HepG2 (cell line): ENCODE data around the gene RNASE8. TPM values are rescaled to one million over a fixed set of nuclear protein-coding genes. Genes with fewer than 3 reads are reported as not detected.

Source experiments
- ATAD3A ChIP-seq: sonication (generic); formaldehyde crosslinking; IDR thresholded peaks from 2 replicates; pipeline ENCODE4 v1.4.0; 2020; ENCODE audit warnings: missing genetic modification reagents
- CCAR2 ChIP-seq: fragments of 200-400 bp; formaldehyde crosslinking; optimal IDR thresholded peaks from 2 replicates; pipeline ENCODE3; 2018; ENCODE audit warnings: low read depth, mild to moderate bottlenecking, low read length, moderate library complexity
- EZH2 ChIP-seq: conservative IDR thresholded peaks from 2 replicates; pipeline ENCODE4 v1.6.1; 2012; ENCODE audit warnings: mild to moderate bottlenecking, low read depth, low read length, moderate library complexity
- FOXJ3 ChIP-seq: sonication (generic); formaldehyde crosslinking; IDR thresholded peaks from 2 replicates; pipeline ENCODE4 v1.4.0; 2020; ENCODE audit warnings: missing genetic modification reagents, mild to moderate bottlenecking, borderline replicate concordance
- GABPB1 ChIP-seq: IDR thresholded peaks from 2 replicates; pipeline ENCODE4 v1.6.1; 2016; ENCODE audit warnings: mild to moderate bottlenecking, missing genetic modification reagents, moderate library complexity, missing compliant biosample characterization
- GPN1 ChIP-seq: sonication (generic); formaldehyde crosslinking; IDR thresholded peaks from 2 replicates; pipeline ENCODE4 v1.5.1; 2020; ENCODE audit warnings: missing genetic modification reagents, borderline replicate concordance
- SP4 ChIP-seq: sonication (generic); formaldehyde crosslinking; IDR thresholded peaks from 2 replicates; pipeline ENCODE4 v1.8.1; 2023; ENCODE audit warnings: mild to moderate bottlenecking, missing genetic modification reagents
- ZBTB3 ChIP-seq: sonication (generic); formaldehyde crosslinking; IDR thresholded peaks from 2 replicates; pipeline ENCODE4 v1.4.0; 2020; ENCODE audit warnings: low read depth, mild to moderate bottlenecking, moderate library complexity, missing genetic modification reagents, borderline replicate concordance
- ZFP62 ChIP-seq: sonication (generic); formaldehyde crosslinking; IDR thresholded peaks from 2 replicates; pipeline ENCODE4 v1.4.0; 2020; ENCODE audit warnings: missing genetic modification reagents
- ZNF577 ChIP-seq: sonication (generic); formaldehyde crosslinking; IDR thresholded peaks from 2 replicates; pipeline ENCODE4 v1.4.0; 2020; ENCODE audit warnings: mild to moderate bottlenecking, low read depth, missing genetic modification reagents, borderline replicate concordance
- ZNF644 ChIP-seq: IDR thresholded peaks from 2 replicates; pipeline ENCODE4 v1.6.1; 2016; ENCODE audit warnings: low read depth
- polyA plus RNA-seq, 8 experiments: library from polyadenylated mRNA; depleted of rRNA in 3 of 8; stranded (reverse) in 7 of 8; unstranded in 1 of 8; fragments of >200 nt; fragmentation: Illumina TruSeq in 4 of 8; extraction: Trizol in 4 of 8; gene quantifications; 2 replicates each; pipeline versions ENCODE4 v1.2.1 to v1.2.3, GENCODE V29; 2011 to 2016; ENCODE audit warnings: low read depth in 4 of 8, missing spikeins in 1 of 8, mixed read lengths in 1 of 8; ENCODE audit not compliant: insufficient read depth in 1 of 8
- total RNA-seq, 5 experiments: library from RNA; depleted of rRNA; stranded (reverse); fragments of >200 nt; fragmentation: Illumina TruSeq; extraction: Trizol; gene quantifications; 2 replicates each; pipeline ENCODE4 v1.2.3, GENCODE V29; 2016; ENCODE audit warnings: low read depth in 1 of 5
- TF ChIP-seq, protein P1 (sequence below): sonication (generic); formaldehyde crosslinking; IDR thresholded peaks from 2 replicates; pipeline ENCODE4 v1.8.1; 2022; ENCODE audit warnings: low read depth, mild to moderate bottlenecking, missing genetic modification reagents
- TF ChIP-seq, protein P2 (sequence below): sonication (generic); formaldehyde crosslinking; IDR thresholded peaks from 2 replicates; pipeline ENCODE4 v1.5.1; 2020; ENCODE audit warnings: mild to moderate bottlenecking, missing genetic modification reagents
- TF ChIP-seq, protein P3 (sequence below): sonication (generic); formaldehyde crosslinking; IDR thresholded peaks from 2 replicates; pipeline ENCODE4 v1.8.0; 2022; ENCODE audit warnings: mild to moderate bottlenecking, missing genetic modification reagents, moderate library complexity
- TF ChIP-seq, protein P4 (sequence below): sonication (generic); formaldehyde crosslinking; IDR thresholded peaks from 2 replicates; pipeline ENCODE4 v1.4.0; 2020; ENCODE audit warnings: missing genetic modification reagents
- TF ChIP-seq, protein P5 (sequence below): sonication (generic); formaldehyde crosslinking; IDR thresholded peaks from 2 replicates; pipeline ENCODE4 v1.5.1; 2020; ENCODE audit warnings: missing genetic modification reagents, mild to moderate bottlenecking, borderline replicate concordance

Gene RNASE8
- total and polyA plus RNA-seq, 2 of the 13 experiments (the other 11 are each of a cell fraction or from before 2014, with no cell fraction given), result not detected

DNA sequence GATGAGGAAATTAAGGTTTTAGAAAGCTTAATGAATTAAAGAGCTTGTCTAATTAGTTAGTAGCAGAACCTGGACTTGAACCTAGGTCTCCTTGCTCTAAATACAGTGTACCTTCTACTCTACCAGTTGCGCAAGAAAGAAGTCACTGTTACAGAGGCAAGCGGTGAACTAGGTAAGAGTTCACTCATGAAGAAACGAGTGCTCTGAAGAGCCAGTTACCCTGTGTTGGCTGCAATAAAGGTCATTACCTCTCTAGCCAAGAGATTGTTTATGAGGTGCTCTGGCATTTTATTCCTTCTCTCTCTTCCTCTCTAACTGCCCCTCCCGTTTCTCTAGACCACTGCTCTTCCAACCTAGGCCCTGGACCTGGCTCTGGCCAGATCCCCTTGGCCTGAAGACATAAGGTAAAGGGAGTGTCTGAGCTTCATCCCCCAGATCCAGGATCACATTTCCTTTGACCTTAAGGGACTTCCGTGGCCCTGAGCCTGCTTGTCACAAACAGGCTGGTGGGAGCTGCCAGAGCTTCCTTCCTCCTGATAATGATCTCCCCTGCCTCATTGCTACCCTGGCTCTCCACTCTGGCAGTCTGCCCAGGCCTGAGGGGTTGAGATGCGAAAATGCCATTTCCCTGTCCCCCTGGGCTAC lies 13.5 kb upstream of the RNASE8 start (continued):
- TF ChIP-seq, protein P1, sequence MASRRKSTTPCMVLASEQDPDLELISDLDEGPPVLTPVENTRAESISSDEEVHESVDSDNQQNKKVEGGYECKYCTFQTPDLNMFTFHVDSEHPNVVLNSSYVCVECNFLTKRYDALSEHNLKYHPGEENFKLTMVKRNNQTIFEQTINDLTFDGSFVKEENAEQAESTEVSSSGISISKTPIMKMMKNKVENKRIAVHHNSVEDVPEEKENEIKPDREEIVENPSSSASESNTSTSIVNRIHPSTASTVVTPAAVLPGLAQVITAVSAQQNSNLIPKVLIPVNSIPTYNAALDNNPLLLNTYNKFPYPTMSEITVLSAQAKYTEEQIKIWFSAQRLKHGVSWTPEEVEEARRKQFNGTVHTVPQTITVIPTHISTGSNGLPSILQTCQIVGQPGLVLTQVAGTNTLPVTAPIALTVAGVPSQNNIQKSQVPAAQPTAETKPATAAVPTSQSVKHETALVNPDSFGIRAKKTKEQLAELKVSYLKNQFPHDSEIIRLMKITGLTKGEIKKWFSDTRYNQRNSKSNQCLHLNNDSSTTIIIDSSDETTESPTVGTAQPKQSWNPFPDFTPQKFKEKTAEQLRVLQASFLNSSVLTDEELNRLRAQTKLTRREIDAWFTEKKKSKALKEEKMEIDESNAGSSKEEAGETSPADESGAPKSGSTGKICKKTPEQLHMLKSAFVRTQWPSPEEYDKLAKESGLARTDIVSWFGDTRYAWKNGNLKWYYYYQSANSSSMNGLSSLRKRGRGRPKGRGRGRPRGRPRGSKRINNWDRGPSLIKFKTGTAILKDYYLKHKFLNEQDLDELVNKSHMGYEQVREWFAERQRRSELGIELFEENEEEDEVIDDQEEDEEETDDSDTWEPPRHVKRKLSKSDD, result no peak
- no peak for TF ChIP-seq ZNF577 (CRISPR knock-in tag)
- TF ChIP-seq ZNF644 (CRISPR knock-in tag), result peak; percentile 97
- TF ChIP-seq, protein P2, sequence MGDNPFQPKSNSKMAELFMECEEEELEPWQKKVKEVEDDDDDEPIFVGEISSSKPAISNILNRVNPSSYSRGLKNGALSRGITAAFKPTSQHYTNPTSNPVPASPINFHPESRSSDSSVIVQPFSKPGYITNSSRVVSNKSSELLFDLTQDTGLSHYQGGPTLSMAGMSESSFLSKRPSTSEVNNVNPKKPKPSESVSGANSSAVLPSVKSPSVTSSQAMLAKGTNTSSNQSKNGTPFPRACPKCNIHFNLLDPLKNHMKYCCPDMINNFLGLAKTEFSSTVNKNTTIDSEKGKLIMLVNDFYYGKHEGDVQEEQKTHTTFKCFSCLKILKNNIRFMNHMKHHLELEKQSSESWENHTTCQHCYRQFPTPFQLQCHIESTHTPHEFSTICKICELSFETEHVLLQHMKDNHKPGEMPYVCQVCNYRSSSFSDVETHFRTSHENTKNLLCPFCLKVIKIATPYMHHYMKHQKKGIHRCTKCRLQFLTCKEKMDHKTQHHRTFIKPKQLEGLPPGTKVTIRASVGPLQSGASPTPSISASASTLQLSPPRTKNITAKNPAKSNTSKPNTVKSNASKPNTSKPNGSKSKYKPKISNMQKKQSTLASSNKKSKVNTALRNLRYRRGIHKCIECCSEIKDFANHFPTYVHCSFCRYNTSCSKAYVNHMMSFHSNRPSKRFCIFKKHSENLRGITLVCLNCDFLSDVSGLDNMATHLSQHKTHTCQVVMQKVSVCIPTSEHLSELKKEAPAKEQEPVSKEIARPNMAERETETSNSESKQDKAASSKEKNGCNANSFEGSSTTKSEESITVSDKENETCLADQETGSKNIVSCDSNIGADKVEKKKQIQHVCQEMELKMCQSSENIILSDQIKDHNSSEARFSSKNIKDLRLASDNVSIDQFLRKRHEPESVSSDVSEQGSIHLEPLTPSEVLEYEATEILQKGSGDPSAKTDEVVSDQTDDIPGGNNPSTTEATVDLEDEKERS (CRISPR knock-in tag), result 0 out of 2 replicates have a peak, but pooled peaks have one; percentile 59
- no peak for TF ChIP-seq FOXJ3 (CRISPR knock-in tag)
- no peak for TF ChIP-seq ZFP62 (CRISPR knock-in tag)
- TF ChIP-seq ATAD3A (CRISPR knock-in tag), result no peak
- no peak for TF ChIP-seq GPN1 (CRISPR knock-in tag)
- TF ChIP-seq GABPB1, result no peak
- TF ChIP-seq, protein P3, sequence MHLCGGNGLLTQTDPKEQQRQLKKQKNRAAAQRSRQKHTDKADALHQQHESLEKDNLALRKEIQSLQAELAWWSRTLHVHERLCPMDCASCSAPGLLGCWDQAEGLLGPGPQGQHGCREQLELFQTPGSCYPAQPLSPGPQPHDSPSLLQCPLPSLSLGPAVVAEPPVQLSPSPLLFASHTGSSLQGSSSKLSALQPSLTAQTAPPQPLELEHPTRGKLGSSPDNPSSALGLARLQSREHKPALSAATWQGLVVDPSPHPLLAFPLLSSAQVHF, result no peak
- TF ChIP-seq, protein P4, sequence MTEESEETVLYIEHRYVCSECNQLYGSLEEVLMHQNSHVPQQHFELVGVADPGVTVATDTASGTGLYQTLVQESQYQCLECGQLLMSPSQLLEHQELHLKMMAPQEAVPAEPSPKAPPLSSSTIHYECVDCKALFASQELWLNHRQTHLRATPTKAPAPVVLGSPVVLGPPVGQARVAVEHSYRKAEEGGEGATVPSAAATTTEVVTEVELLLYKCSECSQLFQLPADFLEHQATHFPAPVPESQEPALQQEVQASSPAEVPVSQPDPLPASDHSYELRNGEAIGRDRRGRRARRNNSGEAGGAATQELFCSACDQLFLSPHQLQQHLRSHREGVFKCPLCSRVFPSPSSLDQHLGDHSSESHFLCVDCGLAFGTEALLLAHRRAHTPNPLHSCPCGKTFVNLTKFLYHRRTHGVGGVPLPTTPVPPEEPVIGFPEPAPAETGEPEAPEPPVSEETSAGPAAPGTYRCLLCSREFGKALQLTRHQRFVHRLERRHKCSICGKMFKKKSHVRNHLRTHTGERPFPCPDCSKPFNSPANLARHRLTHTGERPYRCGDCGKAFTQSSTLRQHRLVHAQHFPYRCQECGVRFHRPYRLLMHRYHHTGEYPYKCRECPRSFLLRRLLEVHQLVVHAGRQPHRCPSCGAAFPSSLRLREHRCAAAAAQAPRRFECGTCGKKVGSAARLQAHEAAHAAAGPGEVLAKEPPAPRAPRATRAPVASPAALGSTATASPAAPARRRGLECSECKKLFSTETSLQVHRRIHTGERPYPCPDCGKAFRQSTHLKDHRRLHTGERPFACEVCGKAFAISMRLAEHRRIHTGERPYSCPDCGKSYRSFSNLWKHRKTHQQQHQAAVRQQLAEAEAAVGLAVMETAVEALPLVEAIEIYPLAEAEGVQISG, result peak; percentile 41
- no peak for TF ChIP-seq SP4 (CRISPR knock-in tag)
- TF ChIP-seq CCAR2, result no peak
- TF ChIP-seq ZBTB3 (CRISPR knock-in tag), result no peak
- TF ChIP-seq, protein P5, sequence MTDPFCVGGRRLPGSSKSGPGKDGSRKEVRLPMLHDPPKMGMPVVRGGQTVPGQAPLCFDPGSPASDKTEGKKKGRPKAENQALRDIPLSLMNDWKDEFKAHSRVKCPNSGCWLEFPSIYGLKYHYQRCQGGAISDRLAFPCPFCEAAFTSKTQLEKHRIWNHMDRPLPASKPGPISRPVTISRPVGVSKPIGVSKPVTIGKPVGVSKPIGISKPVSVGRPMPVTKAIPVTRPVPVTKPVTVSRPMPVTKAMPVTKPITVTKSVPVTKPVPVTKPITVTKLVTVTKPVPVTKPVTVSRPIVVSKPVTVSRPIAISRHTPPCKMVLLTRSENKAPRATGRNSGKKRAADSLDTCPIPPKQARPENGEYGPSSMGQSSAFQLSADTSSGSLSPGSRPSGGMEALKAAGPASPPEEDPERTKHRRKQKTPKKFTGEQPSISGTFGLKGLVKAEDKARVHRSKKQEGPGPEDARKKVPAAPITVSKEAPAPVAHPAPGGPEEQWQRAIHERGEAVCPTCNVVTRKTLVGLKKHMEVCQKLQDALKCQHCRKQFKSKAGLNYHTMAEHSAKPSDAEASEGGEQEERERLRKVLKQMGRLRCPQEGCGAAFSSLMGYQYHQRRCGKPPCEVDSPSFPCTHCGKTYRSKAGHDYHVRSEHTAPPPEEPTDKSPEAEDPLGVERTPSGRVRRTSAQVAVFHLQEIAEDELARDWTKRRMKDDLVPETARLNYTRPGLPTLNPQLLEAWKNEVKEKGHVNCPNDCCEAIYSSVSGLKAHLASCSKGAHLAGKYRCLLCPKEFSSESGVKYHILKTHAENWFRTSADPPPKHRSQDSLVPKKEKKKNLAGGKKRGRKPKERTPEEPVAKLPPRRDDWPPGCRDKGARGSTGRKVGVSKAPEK, result no peak
- TF ChIP-seq EZH2, result no peak
